Body of pancreas (tissue), 4 donors: ENCODE data around the gene HOXA2.

ENCODE experiments used
- CTCF ChIP-seq, 7 experiments: fragments of 450-650 bp in 4 of 7; fragments of 200-600 bp in 3 of 7; sonication (generic) in 3 of 7; IDR thresholded peaks; one replicate each; pipeline ENCODE4 v1.5.1; 2016 to 2019; ENCODE audit warnings: antibody characterized with exemption in 7 of 7
- POLR2A ChIP-seq, 3 donors: fragments of 450-650 bp; IDR thresholded peaks; one replicate each; pipeline ENCODE4 v1.6.1; 2016; ENCODE audit warnings: antibody characterized with exemption in 3 of 3, mild to moderate bottlenecking in 2 of 3

- no peak for TF ChIP-seq CTCF (IDR thresholded peaks at IDR 0.05)
- TF ChIP-seq POLR2A (IDR thresholded peaks at IDR 0.05) = no peak
Measured at GRCh38 chr7:27094304-27095049, 8.0 kb downstream of the HOXA2 start.
